ENCODE data around the gene SIRT4.
A peak's percentile ranks its signal among the peaks of the same experiment; 100 is the strongest.

SIRT4 gene

GRCh38 chr12:120278137-120279069, 23.7 kb upstream of the SIRT4 start:
- no peak for DNase-seq (ENCODE audit: low read depth in 2 of 2)

- DNase-seq (ENCODE audit: low read depth in 2 of 2) = no peak
These were observed 18.8 kb upstream of the SIRT4 start for GRCh38 chr12:120283318-120283717.

- DNase-seq (ENCODE audit: low read depth in 2 of 2) = no peak
These were observed 17.7 kb upstream of the SIRT4 start for GRCh38 chr12:120284381-120284780.

GRCh38 chr12:120286768-120287490, 15.2 kb upstream of the SIRT4 start:
- DNase-seq (ENCODE audit: low read depth in 2 of 2) = no peak

DNA sequence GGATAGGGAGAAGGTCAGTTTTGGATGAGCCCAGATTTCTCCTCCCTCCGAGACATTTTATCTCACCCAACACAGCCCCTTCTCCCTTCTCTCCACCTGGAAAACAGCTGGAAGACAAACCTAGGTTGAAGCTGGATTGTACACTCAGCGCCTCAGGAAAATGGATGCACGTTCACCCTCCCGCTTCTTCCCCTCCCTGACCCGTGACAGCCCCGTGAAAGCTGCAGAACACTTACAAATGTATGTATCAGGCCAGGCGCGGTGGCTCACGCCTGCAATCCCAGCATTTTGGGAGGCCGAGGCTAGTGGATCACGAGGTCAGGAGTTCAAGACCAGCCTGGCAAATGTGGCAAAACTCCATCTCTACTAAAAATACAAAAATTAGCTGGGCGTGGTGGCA, 14.6 kb upstream of the SIRT4 start:
- DNase-seq (ENCODE audit: low read depth in 2 of 2) = no peak

DNA sequence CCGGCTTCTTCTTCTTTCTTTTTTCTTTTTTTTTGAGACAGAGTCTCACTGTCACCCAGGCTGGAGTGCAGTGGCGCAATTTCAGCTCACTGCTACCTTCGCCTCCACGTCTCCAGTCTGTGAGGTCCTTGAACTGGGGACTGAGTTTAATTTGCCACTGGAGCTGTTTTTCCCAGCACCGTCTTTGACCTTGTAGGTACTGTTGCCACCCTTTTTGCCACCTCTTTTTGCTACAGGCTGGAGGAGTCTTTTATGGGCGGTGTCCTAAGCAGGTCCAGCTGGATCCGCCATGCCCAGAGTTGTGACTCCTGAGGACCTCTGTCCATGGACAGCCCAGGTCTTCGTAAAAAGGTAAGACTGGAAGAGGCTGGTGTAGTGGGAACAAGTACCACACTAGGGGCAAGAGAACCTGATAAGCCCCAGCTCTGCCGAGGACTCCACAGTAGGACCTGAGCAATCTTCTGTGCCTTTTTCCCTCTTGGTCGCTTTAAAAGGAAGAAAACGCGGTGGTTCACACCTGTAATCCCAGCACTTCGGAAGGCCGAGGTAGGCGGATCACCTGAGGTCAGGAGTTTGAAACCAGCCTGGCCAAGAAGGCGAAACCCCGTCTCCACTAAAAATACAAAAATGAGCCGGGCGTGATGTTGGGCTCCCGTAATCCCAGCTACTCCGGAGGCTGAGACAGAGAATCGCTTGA, 11.4 kb upstream of the SIRT4 start:
- no peak for DNase-seq (ENCODE audit: low read depth in 2 of 2)

DNA sequence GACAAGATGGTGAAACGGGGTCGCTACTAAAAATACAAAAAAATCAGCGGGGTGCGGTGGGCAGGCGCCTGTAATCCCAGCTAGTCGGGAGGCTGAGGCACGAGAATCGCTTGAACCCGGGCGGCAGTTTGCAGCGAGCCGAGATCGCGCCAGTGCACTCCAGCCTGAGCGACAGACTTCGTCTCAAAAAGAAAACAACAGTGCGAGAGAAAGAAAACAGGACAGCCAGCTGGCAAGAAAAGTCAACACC, 9.8 kb upstream of the SIRT4 start:
- no peak for DNase-seq (ENCODE audit: low read depth in 2 of 2)

DNA sequence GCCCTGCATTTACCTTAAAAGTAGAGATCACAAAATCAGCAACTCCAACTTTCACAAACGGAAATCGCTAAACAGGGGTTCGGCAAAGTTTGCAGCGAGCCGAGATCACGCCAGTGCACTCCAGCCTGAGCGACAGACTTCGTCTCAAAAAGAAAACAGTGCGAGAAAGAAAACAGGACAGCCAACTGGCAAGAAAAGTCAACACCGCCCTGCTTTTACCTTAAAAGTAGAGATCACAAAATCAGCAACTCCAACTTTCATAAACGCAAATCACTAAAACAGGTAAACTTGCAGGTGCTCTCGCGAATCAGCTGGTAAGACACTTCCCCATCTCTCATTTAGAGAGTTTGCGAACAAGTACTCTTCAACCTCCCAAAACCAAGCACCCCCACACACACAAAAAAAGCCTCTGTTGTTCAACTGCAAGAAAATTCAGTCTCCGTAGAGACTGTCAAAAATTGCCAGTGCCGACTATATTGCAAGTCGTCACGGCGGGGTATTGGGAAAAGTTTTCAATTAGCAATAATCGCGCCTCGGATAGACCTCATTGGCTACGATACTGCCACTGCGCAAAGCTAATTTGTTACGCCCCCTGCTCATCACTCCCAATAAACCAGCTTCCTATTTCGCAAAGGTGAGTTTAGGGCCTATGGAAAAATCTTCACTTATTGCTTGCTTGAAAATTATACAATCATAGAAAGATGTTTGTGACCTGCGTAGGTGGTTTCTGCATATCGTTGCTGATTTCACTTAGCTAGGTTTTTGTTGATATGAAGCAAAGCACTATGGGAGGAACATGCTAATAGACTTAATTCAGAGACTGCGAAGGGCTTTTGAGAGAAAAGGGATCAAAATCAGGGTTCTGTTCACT, 9.2 kb upstream of the SIRT4 start, which contains the start of gene RNU4-1:
Gene RNU4-1, minus strand, starts transcription at position 577 of the 871 bp plus-strand sequence.
- peak; percentile 51 to 69 for DNase-seq (ENCODE audit: low read depth in 2 of 2)

GRCh38 chr12:120314220-120314619, 12.1 kb downstream of the SIRT4 start:
- no peak for DNase-seq (ENCODE audit: low read depth in 2 of 2)

DNA sequence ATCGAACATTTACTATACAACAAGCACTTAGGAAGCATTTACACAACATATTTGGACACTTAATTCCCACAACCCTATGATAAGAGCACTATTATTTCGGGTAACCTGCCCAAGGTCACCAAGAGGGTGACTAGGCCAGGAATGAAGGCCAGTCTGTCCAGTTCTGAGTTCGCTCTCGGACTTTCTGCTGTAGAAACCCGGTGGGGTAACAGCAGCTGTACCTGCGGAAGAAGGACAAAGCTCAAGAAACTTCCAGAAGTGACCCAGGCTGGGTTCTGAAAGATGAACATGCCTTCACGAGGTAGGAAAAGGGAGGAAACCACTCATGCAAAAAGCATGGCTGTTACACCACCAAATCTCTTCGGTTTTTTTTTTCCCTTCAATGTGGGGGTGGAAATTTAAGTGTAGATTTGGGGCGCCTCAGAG, 14.7 kb downstream of the SIRT4 start:
- DNase-seq (ENCODE audit: low read depth in 2 of 2) = no peak

GRCh38 chr12:120317224-120318105, 15.3 kb downstream of the SIRT4 start:
- peak; percentile 100 for DNase-seq (ENCODE audit: low read depth in 2 of 2)

GRCh38 chr12:120321382-120322202, 19.5 kb downstream of the SIRT4 start:
- DNase-seq (ENCODE audit: low read depth in 2 of 2) = no peak

DNA sequence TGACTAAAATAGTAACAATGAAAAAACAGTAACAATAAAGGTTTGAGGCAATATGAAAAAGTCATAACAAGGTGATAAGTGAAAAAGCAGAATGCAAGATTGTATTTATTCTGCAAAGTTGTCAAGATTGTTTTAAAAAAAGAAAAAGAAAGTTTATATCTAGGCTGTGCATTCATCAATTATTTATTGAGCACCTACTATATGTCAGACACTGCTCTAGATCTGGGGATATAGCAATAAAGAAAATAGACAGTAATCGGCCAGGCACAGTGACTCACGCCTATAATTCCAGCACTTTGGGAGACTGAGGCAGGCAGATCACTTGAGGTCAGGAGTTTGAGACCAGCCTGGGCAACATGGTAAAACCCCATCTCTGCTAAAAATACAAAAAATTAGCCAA, 21.7 kb downstream of the SIRT4 start:
- no peak for DNase-seq (ENCODE audit: low read depth in 2 of 2)

DNA sequence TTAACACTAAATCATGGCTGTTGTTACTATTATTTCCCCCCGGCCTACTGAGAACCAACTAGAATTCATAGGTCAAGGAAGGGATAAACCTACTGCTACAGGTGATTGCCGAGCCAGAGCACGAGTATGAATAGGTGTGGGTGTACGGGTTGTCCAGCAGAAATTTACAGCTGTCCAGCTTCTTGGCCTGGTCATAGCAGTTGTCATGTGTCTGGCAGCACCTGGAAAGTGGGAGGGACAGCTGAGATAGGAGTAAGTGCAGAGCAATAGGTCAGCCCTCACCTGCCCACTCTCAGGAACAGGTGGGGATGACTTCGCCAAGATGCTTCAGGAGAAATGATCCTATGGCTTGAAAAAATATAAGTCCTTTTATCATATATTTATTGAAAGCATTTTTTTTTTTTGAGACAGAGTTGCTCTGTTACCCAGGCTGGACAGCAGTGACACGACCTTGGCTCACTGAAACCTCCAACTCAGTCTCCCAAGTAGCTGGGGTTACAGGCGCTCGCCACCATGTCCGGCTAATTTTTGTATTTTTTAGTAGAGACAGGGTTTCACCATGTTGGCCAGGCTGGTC, 22.8 kb downstream of the SIRT4 start:
- no peak for DNase-seq (ENCODE audit: low read depth in 2 of 2)

DNA sequence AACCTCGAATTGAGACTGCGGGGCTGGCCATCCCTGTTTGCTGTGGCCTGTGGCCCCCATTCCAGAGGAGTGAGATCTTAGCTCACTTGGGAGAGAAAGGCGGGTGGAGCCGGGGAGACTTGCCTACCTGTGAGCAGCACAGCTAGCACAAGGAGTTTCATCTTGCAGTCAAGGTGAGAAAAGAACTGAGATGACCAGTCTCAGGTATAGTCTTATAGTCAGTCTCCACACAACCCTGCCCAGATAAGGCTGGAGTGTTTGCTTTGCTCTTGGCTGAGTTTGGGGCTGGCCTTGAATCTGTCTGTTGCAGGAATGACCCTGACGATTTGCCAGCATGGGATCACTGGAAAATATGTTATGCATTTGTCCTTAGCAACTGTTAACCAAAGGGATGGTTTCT, 25.5 kb downstream of the SIRT4 start, which contains the start of gene PLA2G1B:
Gene PLA2G1B, minus strand, starts transcription at position 187 of the 400 bp plus-strand sequence. Its CDS starts 26 bp downstream, at position 161.
- DNase-seq (ENCODE audit: low read depth in 2 of 2) = no peak

GRCh38 chr12:120328228-120328627, 26.1 kb downstream of the SIRT4 start:
- no peak for DNase-seq (ENCODE audit: low read depth in 2 of 2)

GRCh38 chr12:120331390-120331789, 29.3 kb downstream of the SIRT4 start:
- no peak for DNase-seq (ENCODE audit: low read depth in 2 of 2)

- DNase-seq (ENCODE audit: low read depth in 2 of 2) = no peak
These were observed 29.9 kb downstream of the SIRT4 start for GRCh38 chr12:120332041-120332440.

DNA sequence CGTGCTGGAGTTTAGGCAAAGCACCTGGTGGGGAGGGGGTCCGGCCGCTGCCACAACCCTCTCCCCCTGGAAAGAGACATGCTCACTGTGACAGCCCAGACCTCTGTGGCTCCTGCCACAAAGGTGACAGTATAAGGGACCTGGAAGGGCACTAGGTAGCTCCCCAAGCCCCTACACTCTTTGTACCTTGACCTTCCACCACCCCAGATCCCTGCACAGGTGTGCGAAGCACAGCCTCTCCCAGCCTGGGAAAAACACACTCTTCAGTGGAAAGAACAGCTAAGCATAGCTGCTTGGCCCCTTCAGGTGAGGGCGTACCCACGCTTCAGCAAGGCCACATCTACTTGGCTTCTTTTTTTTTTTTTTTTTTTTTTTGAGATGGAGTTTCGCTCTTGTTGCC, 30.4 kb downstream of the SIRT4 start:
- no peak for DNase-seq (ENCODE audit: low read depth in 2 of 2)

All from activated CD8-positive, alpha-beta memory T cell treated with anti-CD3 and anti-CD28 coated beads for 4 hours (primary cell).